ENCODE data around the gene GARIN5B. TPM values are rescaled to one million over a fixed set of nuclear protein-coding genes. Genes with fewer than 3 reads are reported as not detected.
"Not testable (repeated sequence)": the region's sequence is repeated elsewhere in the genome, so short reads cannot be mapped to it uniquely, and the experiment has no call there.

Gene GARIN5B
- total RNA-seq, 1 donor from 2014 or later, result not detected

GRCh38 chr19:55350620-55351315, 12.3 kb downstream of the GARIN5B start:
- no peak for DNase-seq (ENCODE audit: low read depth)

GRCh38 chr19:55348317-55349034, 14.6 kb downstream of the GARIN5B start:
- no peak for DNase-seq (ENCODE audit: low read depth)

- DNase-seq (ENCODE audit: low read depth), result no peak
These were observed 15.5 kb downstream of the GARIN5B start for GRCh38 chr19:55347442-55348009.

GRCh38 chr19:55346725-55347441, 16.2 kb downstream of the GARIN5B start:
- no peak for DNase-seq (ENCODE audit: low read depth)

GRCh38 chr19:55345818-55346724, 17.0 kb downstream of the GARIN5B start:
- DNase-seq (ENCODE audit: low read depth), result no peak

GRCh38 chr19:55345101-55345817, 17.8 kb downstream of the GARIN5B start:
- no peak for DNase-seq (ENCODE audit: low read depth)

- no peak for DNase-seq (ENCODE audit: low read depth)
These were observed 18.6 kb downstream of the GARIN5B start for GRCh38 chr19:55344444-55344843.

- no peak for DNase-seq (ENCODE audit: low read depth)
These were observed 21.2 kb downstream of the GARIN5B start for GRCh38 chr19:55341595-55342531.

- peak; percentile 37 for DNase-seq (ENCODE audit: low read depth)
These were observed 21.9 kb downstream of the GARIN5B start for GRCh38 chr19:55341171-55341588.

GRCh38 chr19:55340784-55341147, 22.3 kb downstream of the GARIN5B start:
- DNase-seq (ENCODE audit: low read depth), result no peak

GRCh38 chr19:55339889-55340783, 22.9 kb downstream of the GARIN5B start:
- no peak for DNase-seq (ENCODE audit: low read depth)

GRCh38 chr19:55339105-55339888, 23.8 kb downstream of the GARIN5B start, which contains the start of gene KMT5C:
KMT5C (plus strand) TSS chr19:55339876; CDS start chr19:55341937, 2,061 bp downstream.
- peak; percentile 100 for DNase-seq (ENCODE audit: low read depth)

GRCh38 chr19:55336101-55336500, 27.0 kb downstream of the GARIN5B start:
- no peak for DNase-seq (ENCODE audit: low read depth)

- DNase-seq (ENCODE audit: low read depth), result peak; percentile 51
These were observed 29.2 kb downstream of the GARIN5B start for GRCh38 chr19:55333870-55334269.

GRCh38 chr19:55329791-55330190, 33.3 kb downstream of the GARIN5B start:
- DNase-seq (ENCODE audit: low read depth), result peak; percentile 49

GRCh38 chr19:55328774-55329318, 34.2 kb downstream of the GARIN5B start:
- not testable (repeated sequence) for DNase-seq (ENCODE audit: low read depth)

GRCh38 chr19:55325172-55325571, 37.9 kb downstream of the GARIN5B start, which contains the start of gene TMEM150B:
TMEM150B (minus strand) TSS chr19:55325341; CDS start chr19:55321036, 4,305 bp downstream.
- DNase-seq (ENCODE audit: low read depth), result no peak
